DMS114 treated with DMSO at 0.1 percent for 48 hours (cell line): ENCODE results near the gene LHFPL6.

Experiments used
- DNase-seq: peaks from one replicate; lab custom pipeline; 2025; ENCODE audit not compliant: unreplicated experiment; lab: John Stamatoyannopoulos, UW

LHFPL6 gene

DNA sequence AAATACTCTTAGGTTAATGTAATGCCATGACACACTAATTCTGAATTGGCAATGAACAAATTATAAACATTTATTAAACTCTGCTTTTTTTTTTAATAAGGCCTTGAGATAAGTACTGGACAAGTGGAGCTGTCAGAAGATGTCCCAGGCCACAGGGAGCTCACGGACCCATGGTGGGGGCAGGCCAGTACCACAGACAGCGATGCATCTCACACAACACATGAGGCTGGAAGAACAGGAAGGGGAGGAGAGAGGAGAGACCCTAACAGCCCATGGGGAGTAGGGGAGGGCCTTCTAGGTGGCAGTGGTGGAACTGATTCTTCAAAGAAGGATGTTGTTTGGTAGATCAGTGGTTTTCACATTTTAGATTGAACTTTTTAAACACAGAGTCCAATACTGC lies 128.4 kb downstream of the LHFPL6 start:
- no peak for DNase-seq

DNA sequence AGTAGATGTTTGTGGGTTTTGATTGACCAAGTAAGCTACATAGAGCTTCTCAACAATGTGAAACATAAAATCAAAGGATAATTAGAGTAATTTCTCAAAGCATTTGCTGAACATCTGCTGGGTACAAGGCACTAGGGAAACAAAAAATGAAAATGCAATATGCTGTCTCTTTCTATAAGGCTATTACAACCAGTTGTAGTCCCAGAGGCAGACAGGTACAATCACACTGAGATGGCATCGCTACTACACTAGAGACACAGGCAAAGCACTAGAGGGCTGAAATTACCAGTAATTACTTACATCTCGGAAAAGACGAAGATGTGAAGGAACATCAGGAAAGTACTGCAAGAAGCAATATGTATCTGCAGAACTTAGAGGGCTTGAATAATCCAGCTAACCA lies 133.3 kb downstream of the LHFPL6 start:
- no peak for DNase-seq

DNA sequence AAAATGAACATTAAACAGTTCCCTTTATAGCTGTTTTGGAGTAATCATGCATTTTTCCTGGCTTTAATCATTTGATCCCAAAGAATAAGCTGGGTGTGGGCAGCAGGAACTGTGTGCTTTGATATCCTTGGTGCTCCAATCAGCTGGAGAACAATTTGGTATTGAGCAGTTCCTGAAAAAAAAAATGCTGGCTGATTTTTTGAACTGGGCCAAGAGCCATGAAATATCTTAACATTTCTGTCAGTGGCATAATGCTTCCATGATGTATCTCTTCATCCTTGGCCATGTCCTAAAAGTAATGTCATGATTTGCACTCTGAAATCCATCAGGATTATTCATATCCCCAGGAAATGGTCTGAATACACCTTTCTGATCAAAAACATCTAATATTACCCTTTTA lies 134.7 kb downstream of the LHFPL6 start:
- no peak for DNase-seq

DNA sequence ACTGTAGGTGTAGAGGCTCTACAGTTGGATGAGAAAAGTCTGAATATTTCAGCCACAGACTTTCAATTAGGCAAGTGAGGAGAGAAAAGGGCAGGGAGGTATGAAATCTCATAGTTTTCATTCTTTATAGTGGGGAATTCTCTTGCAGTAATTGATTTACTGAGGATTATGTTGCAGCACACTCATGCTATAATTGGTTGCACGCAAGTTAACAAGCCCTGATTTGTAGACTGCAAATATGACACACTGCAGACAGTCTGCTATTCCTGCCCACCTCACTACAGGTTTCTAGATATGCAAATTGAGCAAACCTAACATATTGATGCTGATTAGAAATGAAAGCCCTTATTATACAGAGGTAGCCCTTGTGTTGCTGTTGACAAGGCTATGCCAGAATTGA lies 139.4 kb downstream of the LHFPL6 start:
- DNase-seq = no peak

DNA sequence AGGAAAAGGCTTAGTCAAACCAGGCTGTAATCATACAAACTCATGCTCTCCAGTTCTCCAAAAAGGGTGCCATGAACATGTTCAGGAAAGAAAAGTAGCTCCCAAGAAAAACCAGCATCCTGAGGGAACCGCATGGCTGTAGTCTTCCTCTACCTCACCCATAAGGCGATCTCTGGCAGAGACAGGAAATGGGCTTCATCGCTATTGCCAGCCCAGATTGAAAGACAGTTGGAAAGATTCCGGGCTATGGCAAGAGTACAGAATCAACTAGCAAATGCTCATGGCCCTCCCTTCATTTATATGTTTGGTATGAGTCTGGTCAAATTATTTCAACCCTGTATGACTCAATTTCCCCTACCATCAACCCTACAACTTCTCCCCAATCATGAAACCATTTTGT lies 140.1 kb downstream of the LHFPL6 start:
- no peak for DNase-seq

DNA sequence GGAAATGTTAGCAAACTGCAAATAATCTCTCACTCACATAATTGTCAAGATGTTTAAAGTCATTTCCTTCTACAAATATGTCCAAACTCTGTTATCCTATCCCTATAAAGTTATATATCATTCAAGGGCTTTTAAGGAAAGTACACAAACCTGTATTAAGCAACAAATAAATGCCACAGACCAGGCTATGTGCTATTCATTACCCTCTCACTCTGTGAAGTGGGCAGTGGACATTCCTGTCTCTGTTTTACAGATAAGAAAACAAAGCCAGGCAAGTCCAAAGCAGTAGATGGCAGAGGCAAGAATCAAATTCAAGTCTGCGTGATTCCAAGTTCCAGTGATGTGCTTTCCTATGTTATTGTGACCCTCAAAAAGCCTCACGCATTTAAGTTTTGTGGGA lies 140.6 kb downstream of the LHFPL6 start:
- no peak for DNase-seq

DNA sequence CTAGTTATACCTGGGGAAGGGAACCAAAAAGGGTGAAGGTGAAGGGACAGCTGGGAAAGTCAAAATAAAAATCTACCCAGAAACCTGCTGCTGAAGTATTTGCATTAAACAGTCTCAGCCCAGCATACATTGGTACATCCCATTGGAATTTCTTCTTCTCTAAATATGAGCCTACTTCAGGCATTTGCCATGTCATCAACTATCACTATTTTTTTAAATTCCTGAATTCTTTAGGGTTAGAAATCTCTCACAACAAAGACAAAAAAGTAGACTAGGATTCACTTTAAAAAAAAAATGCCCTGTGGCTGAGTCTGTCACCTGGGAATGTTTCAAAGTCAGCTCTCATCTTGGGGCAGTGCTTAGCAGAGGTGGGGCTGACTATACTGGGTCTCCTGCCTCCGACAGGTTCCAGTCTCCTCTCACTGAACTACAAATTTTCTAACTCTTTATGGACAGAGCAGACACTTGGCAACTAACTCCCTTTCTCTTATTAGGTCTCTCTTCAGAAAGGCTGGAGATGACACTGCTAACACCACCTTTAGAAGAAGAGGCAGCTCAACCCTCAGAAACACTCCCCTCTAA lies 141.2 kb downstream of the LHFPL6 start:
- DNase-seq = no peak

DNA sequence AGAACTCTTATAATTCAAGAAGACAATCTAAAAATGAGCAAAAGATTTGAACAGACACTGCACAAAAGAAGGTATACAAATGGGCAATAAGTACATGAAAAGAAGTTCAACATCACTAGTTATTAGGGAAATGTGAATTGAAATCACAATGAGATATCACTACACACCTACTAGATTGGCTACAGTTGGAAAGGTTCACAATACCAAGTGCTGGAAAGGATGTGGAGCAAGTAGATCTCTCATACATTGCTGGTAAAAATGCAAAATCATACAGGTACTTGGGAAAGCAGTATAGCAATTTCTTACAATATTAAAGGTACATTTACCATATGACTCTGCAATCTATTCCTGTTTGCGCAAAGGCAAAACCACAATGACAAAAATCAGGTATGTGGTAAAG lies 145.7 kb downstream of the LHFPL6 start:
- no peak for DNase-seq

DNA sequence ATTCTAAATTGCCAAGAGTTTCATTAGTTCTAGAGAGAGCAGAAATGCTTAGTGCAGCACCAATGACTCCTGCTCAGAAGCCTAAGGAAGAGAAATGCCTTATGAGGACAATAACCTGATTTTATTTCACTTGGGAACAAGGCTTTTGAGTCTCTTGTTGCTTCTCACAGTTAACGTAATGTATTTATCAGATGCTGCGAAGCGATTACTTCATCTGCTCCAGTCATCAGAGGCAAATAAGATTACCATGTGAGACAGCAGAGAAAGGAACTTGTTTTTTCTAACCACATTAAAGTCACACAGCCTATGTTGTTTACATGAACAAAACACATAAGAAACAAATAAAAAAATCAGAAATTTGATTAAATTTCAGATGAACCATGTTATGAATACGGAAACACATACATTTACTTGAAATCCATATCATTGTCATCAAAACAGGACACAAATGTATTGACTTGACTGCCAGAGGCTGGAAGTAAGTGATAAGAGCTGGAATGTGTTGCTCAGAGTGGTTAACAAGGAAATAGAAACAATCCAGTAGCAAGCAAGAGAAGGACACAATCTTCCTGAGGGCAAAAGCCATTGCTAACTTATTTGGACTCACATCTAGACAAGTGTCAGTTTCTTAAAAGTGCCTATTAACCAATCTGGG lies 147.3 kb downstream of the LHFPL6 start:
- no peak for DNase-seq

DNA sequence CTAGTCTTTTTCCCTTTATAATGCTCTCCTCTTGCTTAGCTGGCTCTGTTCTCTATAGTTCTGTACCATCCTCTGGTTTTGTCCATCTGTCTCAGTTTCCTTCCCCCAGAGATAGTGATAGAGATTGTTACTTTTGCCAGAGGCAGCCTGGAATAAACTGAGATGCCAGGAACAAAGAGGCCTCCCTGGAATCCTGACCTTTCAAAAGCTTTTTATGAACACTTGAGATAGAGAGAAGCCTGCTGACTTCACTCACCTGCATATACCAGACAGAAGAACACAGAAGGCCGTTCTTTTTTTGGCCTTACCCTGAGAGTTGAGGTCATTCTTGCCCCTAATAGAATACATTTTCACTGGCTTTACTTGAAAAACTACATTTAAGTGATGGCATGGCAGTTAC lies 150.2 kb downstream of the LHFPL6 start:
- no peak for DNase-seq

DNA sequence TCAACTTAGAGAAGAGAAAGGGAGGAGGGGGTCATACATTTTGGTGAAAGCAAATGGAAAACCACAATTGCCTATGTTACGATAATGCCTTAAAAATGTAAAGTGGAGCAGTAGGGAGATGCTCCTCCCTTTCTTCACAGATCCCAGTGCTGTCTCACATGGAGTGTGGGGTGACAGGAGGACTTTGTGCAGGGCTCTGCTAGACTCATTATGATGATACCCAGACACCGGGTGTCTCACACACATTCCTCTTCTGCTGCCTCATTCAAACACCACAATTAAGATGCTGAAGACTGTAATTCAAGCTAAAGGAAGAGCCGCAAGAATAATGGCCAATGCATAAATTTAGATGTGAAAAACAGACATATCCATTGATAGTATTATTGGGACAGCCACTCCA lies 150.6 kb downstream of the LHFPL6 start:
- DNase-seq = no peak

DNA sequence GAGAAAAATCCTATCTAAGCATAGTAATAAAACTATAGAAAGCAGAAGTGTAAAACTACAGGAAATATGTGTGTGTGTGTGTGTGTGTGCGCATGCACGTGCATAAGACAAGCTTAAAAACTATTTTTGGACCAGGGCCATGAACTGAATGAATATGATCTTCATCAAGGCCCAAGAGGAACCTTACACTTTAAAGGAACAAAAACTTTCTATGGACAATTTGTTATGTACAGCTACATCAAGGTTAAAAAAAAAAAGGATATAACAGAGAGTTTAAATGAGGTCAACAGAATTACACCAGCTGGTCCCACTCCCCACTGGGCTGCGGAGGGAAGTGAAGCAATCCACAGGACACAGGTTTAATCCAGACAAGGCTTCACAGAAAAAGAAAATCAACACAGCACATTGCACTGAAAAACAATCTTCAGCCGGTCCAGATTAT lies 151.1 kb downstream of the LHFPL6 start:
- no peak for DNase-seq

DNA sequence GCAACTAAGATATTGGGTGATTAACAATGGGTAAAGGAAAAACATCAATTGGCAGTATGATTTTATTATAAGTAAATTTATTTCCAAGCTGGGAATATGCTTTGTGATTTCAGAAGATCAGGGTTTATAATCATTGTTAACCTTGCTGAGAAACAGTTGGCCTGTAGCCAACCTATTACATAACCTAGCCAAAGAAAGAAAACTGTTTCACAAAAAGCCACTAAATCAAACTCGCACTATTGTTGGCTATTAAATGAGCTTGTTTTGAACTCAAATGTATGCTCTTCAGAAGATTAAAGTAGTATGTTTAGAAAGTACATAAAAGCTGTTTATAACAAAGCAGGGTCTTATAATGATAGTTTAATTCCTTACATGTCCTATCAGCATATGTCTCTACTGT lies 151.7 kb downstream of the LHFPL6 start:
- DNase-seq = no peak

DNA sequence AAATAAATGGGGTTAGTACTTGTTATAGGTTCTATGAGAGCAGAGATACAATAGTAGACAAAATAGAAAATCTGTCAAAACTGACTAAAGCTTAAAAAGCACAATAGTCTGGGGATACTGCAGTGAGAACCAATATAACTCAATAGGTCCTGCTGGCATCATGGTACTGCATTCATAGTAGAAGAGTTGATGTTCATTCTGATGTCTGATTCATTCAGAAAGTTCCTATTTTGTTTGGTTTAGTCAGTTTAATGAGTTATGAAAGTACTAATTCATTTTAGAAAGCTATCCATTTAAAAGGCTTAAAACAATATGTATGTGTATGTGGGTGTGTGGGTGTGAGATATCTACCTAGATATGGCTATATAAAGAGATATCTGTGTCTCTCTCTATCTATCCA lies 152.8 kb downstream of the LHFPL6 start:
- DNase-seq = no peak

DNA sequence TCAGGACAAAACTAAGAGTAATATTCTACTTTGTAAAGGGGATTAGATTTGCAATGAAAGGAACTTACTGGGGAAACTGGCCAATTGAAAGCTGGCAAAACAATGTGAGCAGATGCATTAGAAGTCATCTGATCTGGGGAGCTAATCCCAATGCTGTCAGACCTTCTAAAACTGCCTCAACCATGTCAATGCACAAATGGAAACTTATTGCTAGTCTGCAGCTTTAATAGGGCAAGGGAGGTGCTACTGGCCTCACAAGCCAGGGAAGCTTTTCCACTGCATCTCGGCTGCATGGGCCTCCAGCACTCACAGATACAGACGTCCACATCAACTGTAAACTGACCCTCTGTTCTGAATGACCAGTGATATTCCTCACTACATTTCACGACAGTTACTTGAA lies 154.2 kb downstream of the LHFPL6 start:
- no peak for DNase-seq

DNA sequence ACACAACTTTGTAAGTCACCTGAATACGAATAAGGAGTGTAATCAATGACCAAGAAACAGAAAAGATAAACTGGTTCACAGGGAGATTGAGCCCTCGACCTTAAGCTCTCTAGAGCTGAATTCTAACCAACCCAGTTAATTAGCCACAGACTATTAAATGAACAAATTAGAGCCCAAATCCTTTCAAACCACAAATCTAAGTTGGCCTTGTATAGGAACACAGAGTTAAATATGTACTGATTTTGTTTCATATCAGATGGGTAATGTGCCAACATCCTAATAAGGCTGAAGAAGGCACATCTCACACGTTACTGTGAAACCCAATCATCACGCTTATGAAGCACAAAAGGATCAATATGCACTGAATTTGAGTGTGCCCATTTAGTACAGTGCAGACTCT lies 156.1 kb downstream of the LHFPL6 start:
- DNase-seq = no peak

DNA sequence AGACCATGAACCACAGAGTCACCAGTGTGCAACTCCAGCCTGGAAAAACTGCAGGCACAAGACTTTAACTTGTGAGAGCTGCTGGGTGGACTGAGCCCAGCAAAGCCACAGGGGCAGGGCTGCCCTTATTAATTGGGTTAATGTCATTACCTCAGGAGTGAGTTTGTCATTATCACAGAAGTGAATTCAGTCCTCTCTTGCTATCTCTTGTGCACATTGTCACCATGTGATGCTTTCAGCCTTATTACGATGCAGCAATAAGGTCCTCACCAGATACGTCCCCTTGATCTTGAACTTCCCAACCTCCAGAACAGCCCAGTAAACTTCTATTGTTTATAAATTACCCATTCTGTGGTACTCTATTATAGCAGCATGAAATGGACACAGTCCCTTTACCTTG lies 158.1 kb downstream of the LHFPL6 start:
- DNase-seq = no peak

DNA sequence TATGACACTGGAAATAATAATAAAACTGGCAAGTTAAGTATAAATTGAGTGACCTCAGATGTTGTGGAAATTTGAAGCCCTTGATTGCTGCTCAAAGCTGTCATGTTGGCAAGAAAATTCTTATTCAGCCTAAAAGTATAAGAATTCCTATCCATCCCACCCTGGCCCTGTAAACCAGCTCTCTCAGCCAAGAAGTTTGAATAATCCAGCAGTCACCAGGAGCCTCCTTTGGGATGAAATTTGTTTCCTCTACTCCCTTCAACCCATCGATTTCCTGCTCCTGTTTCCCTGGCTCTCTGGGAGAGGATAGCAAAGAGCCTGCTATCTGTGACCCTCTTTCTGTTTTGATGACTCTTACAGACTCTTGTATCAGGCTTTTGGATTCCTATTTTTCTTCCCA lies 169.3 kb downstream of the LHFPL6 start:
- no peak for DNase-seq

DNA sequence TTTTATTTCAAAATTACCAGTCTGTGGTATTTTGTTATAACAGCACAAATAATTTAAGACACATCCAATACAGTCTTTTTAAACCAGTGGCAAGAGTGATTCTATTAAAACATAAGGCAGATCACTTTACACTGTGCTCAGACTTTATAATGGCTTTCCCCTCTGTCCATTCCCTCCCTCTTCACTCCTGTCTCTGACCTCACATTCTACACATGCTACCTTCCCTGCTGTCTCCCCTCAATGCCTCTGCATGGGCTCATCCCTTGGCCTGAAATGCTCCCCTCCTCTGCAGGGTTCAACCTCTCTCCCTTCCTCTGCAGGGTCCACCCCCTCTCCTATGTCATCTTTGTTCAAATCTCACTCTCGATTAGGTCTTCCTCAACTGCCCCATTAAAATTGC lies 170.8 kb downstream of the LHFPL6 start:
- no peak for DNase-seq

DNA sequence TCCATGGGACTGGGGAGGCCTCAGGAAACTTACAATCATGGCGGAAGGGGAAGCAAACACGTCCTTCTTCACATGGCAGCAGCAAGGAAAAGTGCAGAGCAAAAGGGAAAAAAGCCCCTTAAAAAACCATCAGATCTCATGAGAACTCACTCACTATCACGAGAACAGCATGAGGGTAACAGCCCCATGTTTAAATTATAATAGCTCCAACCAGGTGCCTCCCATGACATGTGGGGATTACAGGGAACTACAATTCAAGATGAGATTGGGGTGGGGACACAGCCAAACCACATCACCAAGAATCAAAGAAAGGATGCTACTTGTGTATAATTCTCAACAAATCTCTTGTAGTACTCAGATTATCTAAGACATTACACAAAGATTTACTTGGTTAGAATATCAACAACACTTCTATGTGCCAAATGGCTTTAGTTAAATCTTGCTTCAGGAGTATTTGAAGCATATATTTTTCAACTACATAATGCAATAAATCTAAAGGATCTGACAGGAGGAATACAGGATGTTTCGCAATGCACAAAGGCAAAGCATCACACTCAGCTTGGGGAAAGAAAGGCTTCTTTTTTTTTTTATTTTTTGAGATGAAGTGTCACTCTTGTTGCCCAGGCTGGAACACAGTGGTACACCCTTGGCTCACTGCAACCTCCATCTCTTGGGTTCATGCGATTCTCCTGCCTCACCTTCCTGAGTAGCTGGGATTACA lies 180.0 kb downstream of the LHFPL6 start:
- no peak for DNase-seq

DNA sequence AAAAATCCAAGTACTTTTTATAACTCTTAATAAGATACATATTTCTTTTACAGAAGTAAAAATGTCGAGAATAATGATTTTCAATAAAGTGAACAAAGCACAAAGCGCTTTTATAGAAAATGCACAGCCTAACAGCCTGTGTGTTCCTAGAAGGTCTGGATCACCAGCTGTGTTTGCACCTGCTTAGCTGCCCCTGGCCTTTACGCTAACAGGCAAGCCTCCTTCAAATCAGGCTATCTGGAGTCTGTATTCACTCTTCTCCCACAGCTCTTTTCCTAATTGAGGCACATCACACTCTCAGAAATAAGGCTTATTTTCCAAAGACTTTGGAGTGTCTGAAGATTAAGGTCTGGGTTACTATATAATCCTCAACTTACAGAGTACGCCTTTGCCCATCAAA lies 183.1 kb downstream of the LHFPL6 start:
- no peak for DNase-seq

DNA sequence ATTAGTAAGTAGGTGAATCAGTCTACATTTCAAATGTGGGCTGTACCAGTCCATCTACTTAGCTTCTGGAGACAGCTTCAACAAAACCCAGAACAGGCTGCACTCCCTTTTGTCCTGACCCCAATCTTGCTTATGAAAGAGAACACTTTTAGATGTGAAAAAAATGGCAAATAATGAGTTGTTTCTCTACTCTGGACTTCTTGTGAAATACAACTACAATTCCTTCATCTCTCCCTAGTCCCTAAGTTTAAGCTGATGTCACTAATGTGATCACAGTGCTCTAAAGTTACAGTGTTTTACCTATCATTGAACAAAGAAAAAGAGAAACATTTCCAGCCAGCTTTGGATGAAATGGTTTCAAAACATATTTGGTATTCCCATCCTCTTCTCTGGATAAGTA lies 183.9 kb downstream of the LHFPL6 start:
- DNase-seq = no peak

DNA sequence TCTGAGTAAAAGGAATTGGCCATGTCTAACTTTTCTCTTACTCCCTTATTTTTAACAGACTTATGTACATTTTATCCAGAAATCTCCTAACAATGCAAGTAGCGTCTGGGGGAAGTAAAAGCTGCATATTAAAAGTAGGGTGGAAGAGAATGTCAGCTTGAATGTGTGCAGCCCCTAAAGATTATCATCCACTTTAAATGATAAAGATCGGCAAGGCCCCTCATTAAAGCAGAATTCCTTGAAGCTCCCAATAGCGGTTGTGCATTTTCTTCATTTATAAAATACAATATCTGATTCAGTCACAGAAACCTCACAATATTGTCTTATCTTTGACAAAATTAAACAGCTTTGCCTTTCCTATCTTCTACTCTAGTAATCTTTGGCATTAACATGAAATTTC lies 184.6 kb downstream of the LHFPL6 start:
- no peak for DNase-seq
